Measurements from ENCODE around the gene CEP57.

DNA sequence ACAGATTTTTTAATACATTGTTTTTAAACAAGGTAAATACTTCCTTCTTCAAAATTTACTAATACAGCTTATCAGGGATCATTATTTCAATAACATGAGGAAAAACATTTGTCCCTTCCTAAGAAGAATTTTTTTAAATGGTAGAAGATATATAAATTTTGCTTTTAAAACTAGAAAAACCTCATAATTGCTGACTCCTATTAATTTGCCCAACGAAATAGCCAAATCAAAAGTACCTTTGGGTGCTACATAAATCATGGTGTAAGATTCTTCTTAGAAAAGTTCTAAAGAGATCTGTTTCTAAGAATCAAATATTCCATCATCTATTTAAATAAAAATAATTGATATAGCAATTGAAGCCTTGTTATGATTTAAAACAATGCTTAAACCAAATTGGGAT lies 54.9 kb downstream of the CEP57 start:
- TF ChIP-seq, protein P1, sequence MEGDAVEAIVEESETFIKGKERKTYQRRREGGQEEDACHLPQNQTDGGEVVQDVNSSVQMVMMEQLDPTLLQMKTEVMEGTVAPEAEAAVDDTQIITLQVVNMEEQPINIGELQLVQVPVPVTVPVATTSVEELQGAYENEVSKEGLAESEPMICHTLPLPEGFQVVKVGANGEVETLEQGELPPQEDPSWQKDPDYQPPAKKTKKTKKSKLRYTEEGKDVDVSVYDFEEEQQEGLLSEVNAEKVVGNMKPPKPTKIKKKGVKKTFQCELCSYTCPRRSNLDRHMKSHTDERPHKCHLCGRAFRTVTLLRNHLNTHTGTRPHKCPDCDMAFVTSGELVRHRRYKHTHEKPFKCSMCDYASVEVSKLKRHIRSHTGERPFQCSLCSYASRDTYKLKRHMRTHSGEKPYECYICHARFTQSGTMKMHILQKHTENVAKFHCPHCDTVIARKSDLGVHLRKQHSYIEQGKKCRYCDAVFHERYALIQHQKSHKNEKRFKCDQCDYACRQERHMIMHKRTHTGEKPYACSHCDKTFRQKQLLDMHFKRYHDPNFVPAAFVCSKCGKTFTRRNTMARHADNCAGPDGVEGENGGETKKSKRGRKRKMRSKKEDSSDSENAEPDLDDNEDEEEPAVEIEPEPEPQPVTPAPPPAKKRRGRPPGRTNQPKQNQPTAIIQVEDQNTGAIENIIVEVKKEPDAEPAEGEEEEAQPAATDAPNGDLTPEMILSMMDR (conservative IDR thresholded peaks at IDR 0.05; ENCODE audit: low read depth, low read length), result no peak
- TF ChIP-seq EZH2phosphoT487 (IDR thresholded peaks at IDR 0.05; ENCODE audit: borderline replicate concordance, low read length) (no peak), EZH2 (IDR thresholded peaks at IDR 0.05; ENCODE audit: low read length, unreplicated experiment) (no peak)
